PC-9 (cell line): ENCODE data around the gene GNAO1.

Experiments used
- CTCF ChIP-seq: fragments of 200-600 bp; sonication (generic); conservative IDR thresholded peaks from 2 replicates; pipeline ENCODE4 v1.6.1; 2017; ENCODE audit warnings: mixed run types, antibody characterized with exemption, mild to moderate bottlenecking, moderate library complexity
- EZH2 ChIP-seq: fragments of 200-600 bp; sonication (generic); IDR thresholded peaks from 2 replicates; pipeline ENCODE4 v1.8.0; 2017; ENCODE audit warnings: antibody characterized with exemption, low read depth

DNA sequence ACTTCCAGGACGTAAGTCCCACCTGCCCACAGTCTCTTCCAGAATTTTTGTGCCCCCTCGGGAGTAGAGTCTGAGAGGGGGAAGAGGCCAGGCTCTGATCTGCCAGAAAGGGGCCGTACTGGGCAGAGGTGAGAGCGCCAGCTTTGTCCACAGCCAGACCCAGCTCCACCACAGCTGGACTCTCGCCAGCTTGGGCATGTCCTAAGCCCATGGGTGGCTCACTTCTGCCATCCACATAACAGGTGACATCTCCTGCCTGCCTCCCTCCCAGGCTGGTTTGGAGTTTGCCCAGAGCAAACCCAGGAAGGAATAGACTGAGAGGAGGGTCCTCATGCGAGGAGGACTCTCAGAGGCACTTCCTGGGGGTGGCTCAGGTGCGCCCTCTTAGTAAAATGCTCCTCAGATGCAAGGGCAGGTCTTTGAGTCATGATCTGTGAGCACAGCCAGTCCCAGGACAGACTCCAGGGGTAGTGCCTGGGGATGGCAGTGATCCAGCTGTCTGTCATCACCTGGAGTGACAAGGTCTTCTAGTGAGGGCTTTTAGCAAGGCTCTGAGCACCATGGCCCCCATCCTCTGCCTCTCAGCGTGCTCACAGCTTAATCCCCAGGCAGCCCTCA lies 144.9 kb downstream of the GNAO1 start:
- TF ChIP-seq CTCF = no peak
- no peak for TF ChIP-seq EZH2
